Mucosa of descending colon (tissue), 3 donors: Measurements from ENCODE around the gene TRIO. TPM values are rescaled to one million over a fixed set of nuclear protein-coding genes. Genes with fewer than 3 reads are reported as not detected.
A peak's percentile ranks its signal among the peaks of the same experiment; 100 is the strongest.
"Not testable (repeated sequence)": the region's sequence is repeated elsewhere in the genome, so short reads cannot be mapped to it uniquely, and the experiment has no call there.

Source experiments
- ATAC-seq: fragments of 200-7000 bp; cut with Tn5 transposase; one replicate; pipeline ENCODE4 v1.9.1; 2020; ENCODE audit warnings: mild to moderate bottlenecking, moderate library complexity
- DNase-seq, 3 donors: peaks; one replicate each; pipeline ENCODE4 v3.0.0-alpha.2; 2020
- H3K36me3 ChIP-seq: fragments of 200-600 bp; one replicate; pipeline ENCODE4 v1.8.0; 2021; ENCODE audit warnings: low read depth, mild to moderate bottlenecking
- H3K4me1 ChIP-seq: fragments of 200-600 bp; one replicate; pipeline ENCODE4 v1.8.0; 2021; ENCODE audit warnings: low read depth, mild to moderate bottlenecking
- H3K4me3 ChIP-seq: fragments of 200-600 bp; one replicate; pipeline ENCODE4 v1.8.0; 2021; ENCODE audit warnings: mild to moderate bottlenecking
- H3K9me3 ChIP-seq: fragments of 200-600 bp; one replicate; pipeline ENCODE4 v1.8.0; 2021; ENCODE audit warnings: mild to moderate bottlenecking
- CTCF ChIP-seq: fragments of 200-600 bp; IDR thresholded peaks from one replicate; pipeline ENCODE4 v1.8.0; 2022; ENCODE audit warnings: antibody characterized with exemption, mild to moderate bottlenecking
- intact Hi-C, 2 donors: fragments of 100-400 bp; cut with DNase I in 1 of 2; cut with micrococcal nuclease in 1 of 2; formaldehyde crosslinking; loops; one replicate each; pipeline versions ENCODE4 v1.11.0 to v1.11.1; 2022; cut with DNase I, micrococcal nuclease
- total RNA-seq, 3 donors: library from RNA; stranded (reverse); fragmentation: NEBNext Ultra II Directional in 2 of 3; extraction: Animal tissue kit (Norgen Biotek cat#: 25700) in 2 of 3; gene quantifications; one replicate each; pipeline versions ENCODE4 v1.2.1 to v1.2.4, GENCODE V29; 2021 to 2023
- donor health status: DM: no; HTN: no; CAD: no; lungs with moderate emphysema.
- donor health status: DM: no; HTN: no; CAD: no.
- donor health status: DM: no; HTN: yes; CAD: no.

TRIO gene
- total RNA-seq, 3 donors from 2014 or later, result 164 to 231 (median 168) TPM

- no peaks in the 10 kb centered on the region for H3K4me1 ChIP-seq
- no peaks in the 10 kb centered on the region for H3K36me3 ChIP-seq
- ATAC-seq, result peak; percentile 65
- no peaks in the 10 kb centered on the region for H3K9me3 ChIP-seq
- no peak for TF ChIP-seq CTCF
- no peak for DNase-seq
- H3K4me3 ChIP-seq, result no peak overlapping the region
- intact Hi-C loops, result no loop called here
These were observed 402.2 kb downstream of the TRIO start for GRCh38 chr5:14545308-14545707.

GRCh38 chr5:14545862-14546261, 402.7 kb downstream of the TRIO start:
- intact Hi-C loops, result no loop called here
- TF ChIP-seq CTCF, result no peak
- peak; percentile 41 for ATAC-seq

GRCh38 chr5:14547666-14548065, 404.5 kb downstream of the TRIO start:
- intact Hi-C loops, result no loop called here
- H3K4me3 ChIP-seq, result no peak overlapping the region
- ATAC-seq (no peak), DNase-seq (no peak)
- peaks cover 13% of the 10 kb centered on the region for H3K4me1 ChIP-seq
- no peaks in the 10 kb centered on the region for H3K9me3 ChIP-seq
- TF ChIP-seq CTCF, result no peak
- H3K36me3 ChIP-seq, result no peaks in the 10 kb centered on the region

More at GRCh38 chr5:14545862-14546261, 402.7 kb downstream of the TRIO start:
- Histone ChIP-seq H3K4me1 (peaks cover 4% of the 10 kb centered on the region), H3K36me3 (no peaks in the 10 kb centered on the region), H3K9me3 (no peaks in the 10 kb centered on the region), H3K4me3 (no peak overlapping the region)
- no peak for DNase-seq

GRCh38 chr5:14551211-14551610, 408.1 kb downstream of the TRIO start:
- TF ChIP-seq CTCF, result no peak
- H3K36me3 ChIP-seq, result no peaks in the 10 kb centered on the region
- H3K9me3 ChIP-seq, result no peaks in the 10 kb centered on the region
- DNase-seq, result peak in 1 of 3 donors; percentile 80
- intact Hi-C loops, result no loop called here
- H3K4me1 ChIP-seq, result peaks cover 27% of the 10 kb centered on the region
- no peak overlapping the region for H3K4me3 ChIP-seq
- ATAC-seq, result peak; percentile 94

GRCh38 chr5:14552017-14552416, 408.9 kb downstream of the TRIO start:
- H3K4me3 ChIP-seq, result no peak overlapping the region
- intact Hi-C loops, result no loop called here
- H3K4me1 ChIP-seq, result peaks cover 34% of the 10 kb centered on the region
- H3K36me3 ChIP-seq, result no peaks in the 10 kb centered on the region
- DNase-seq (no peak), ATAC-seq (no peak)
- TF ChIP-seq CTCF, result no peak
- no peaks in the 10 kb centered on the region for H3K9me3 ChIP-seq

- H3K4me1 ChIP-seq, result peaks cover 56% of the 10 kb centered on the region
- H3K36me3 ChIP-seq, H3K9me3 ChIP-seq, DNase-seq, ATAC-seq, H3K4me3 ChIP-seq, intact Hi-C loops: not testable (repeated sequence)
These were observed 411.1 kb downstream of the TRIO start for GRCh38 chr5:14554288-14554687.
